OCI-LY3 (cell line): Measurements from ENCODE around the gene RCOR2.

Source experiments
- H2AFZ ChIP-seq: fragments of 200-600, 300-600 bp; shearing (Covaris generic); 2 replicates; pipeline ENCODE4 v1.6.0; 2014; ENCODE audit warnings: antibody characterized with exemption, low read depth, low read length
- H3K27ac ChIP-seq: fragments of 200-600, 300-600 bp; sonication (generic); 2 replicates; pipeline ENCODE4 v1.5.1; 2014; ENCODE audit warnings: mild to moderate bottlenecking, low read length, moderate library complexity, mixed read lengths
- H3K27me3 ChIP-seq: fragments of 200-600, 300-600 bp; sonication (generic); 2 replicates; pipeline ENCODE4 v1.6.1; 2014; ENCODE audit warnings: low read depth, low read length, mixed read lengths
- H3K36me3 ChIP-seq: fragments of 200-600, 300-600 bp; sonication (generic); replicated peaks from 2 replicates; pipeline ENCODE3; 2014; ENCODE audit warnings: low read depth, low read length, mixed read lengths
- H3K4me1 ChIP-seq: fragments of 300-600, 200-600 bp; sonication (generic); 2 replicates; pipeline ENCODE4 v1.6.1; 2014; ENCODE audit warnings: low read length, mixed read lengths
- H3K4me2 ChIP-seq: fragments of 200-600, 300-600 bp; sonication (generic); 2 replicates; pipeline ENCODE4 v1.6.1; 2014; ENCODE audit warnings: low read length, mixed read lengths
- H3K4me3 ChIP-seq: fragments of 300-600, 200-600 bp; sonication (generic); 2 replicates; pipeline ENCODE4 v1.5.1; 2014; ENCODE audit warnings: antibody characterized with exemption, mild to moderate bottlenecking, low read length, moderate library complexity
- H3K79me2 ChIP-seq: fragments of 300-600, 200-600 bp; shearing (Covaris generic); 2 replicates; pipeline ENCODE4 v1.6.1; 2014; ENCODE audit warnings: mild to moderate bottlenecking, low read length, mixed read lengths
- H3K9ac ChIP-seq: fragments of 300-600, 200-600 bp; shearing (Covaris generic); 2 replicates; pipeline ENCODE4 v1.6.0; 2014; ENCODE audit warnings: mild to moderate bottlenecking, low read length, moderate library complexity
- H3K9me3 ChIP-seq: fragments of 200-600, 300-600 bp; shearing (Covaris generic); 2 replicates; pipeline ENCODE4 v1.6.1; 2014; ENCODE audit warnings: low read length, mixed read lengths; ENCODE audit not compliant: insufficient read depth
- H4K20me1 ChIP-seq: fragments of 200-600, 300-600 bp; sonication (generic); 2 replicates; pipeline ENCODE4 v1.6.1; 2016; ENCODE audit warnings: low read length, mixed read lengths; ENCODE audit not compliant: insufficient read depth
- CTCF ChIP-seq: fragments of 200-600, 300-600 bp; sonication (generic); IDR thresholded peaks from 2 replicates; pipeline ENCODE4 v1.5.1; 2014; ENCODE audit warnings: antibody characterized with exemption, low read length, low read depth
- EZH2phosphoT487 ChIP-seq: fragments of 200-600 bp; shearing (Covaris generic); IDR thresholded peaks from 2 replicates; pipeline ENCODE4 v1.6.1; 2018; ENCODE audit warnings: antibody characterized with exemption, mixed run types, low read depth

The RCOR2 gene

DNA sequence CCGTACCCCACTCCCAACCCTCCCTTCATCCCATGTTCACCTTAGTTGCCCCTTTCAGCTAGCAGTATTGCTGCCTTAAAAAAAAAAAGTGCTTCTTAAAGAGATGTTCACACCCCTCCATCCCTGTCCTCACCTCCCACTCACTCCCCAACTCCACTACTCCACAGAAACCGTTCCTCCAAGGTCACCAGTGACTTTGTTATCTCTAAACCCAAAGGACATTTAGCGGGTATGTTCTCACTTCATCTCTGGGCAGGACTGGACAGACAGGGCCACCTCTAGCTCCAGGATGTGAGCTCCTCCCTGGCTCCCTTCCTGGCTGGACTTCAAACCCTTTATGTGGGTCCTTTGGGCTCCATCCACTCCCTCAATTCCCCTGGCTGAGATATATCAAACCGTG is 6.4 kb upstream of the RCOR2 start:
- Histone ChIP-seq H3K27me3 (peaks cover 44% of the 10 kb centered on the region), H3K4me2 (no peak overlapping the region), H3K79me2 (no peaks in the 10 kb centered on the region), H3K27ac (no peak overlapping the region), H3K36me3 (no peaks in the 10 kb centered on the region), H3K4me1 (peaks cover 30% of the 10 kb centered on the region), H3K9me3 (no peaks in the 10 kb centered on the region), H3K4me3 (no peak overlapping the region), H4K20me1 (no peaks in the 10 kb centered on the region), H2AFZ (no peak overlapping the region), H3K9ac (no peak overlapping the region)
- TF ChIP-seq EZH2phosphoT487 (no peak), CTCF (no peak)

GRCh38 chr11:63922673-63923192 is 5.8 kb upstream of the RCOR2 start:
- Histone ChIP-seq H3K79me2 (no peaks in the 10 kb centered on the region), H3K27ac (no peak overlapping the region), H3K4me3 (no peak overlapping the region), H3K4me2 (no peak overlapping the region), H3K9ac (no peak overlapping the region), H3K27me3 (peaks cover 39% of the 10 kb centered on the region), H3K4me1 (peaks cover 34% of the 10 kb centered on the region), H3K9me3 (no peaks in the 10 kb centered on the region), H2AFZ (no peak overlapping the region), H4K20me1 (no peaks in the 10 kb centered on the region), H3K36me3 (no peaks in the 10 kb centered on the region)
- TF ChIP-seq EZH2phosphoT487, result no peak
- no peak for TF ChIP-seq CTCF

DNA sequence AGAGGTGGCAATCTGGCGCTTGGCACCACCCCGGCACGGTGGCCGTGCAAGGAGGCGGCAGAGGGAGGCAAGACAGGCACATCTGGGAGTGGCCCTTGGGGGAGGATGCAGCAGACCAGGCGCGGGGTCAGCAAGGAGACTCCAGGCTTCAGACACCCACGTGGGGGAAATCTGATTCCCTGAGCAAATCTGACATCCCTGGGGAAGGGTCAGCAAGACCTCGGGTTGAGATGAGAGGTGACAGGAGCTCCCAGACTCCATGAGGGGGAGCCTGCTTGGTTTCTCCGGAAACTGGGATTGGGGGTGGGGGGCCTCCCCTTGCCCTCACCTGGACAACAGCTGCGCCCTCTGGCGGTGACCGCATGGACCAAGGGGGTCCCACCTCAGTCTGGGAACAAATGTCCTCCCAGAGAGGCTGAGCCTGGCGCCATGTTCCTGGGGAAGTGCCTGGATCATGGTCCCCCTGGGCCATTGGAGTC is 4.0 kb upstream of the RCOR2 start:
- H4K20me1 ChIP-seq, result no peaks in the 10 kb centered on the region
- peaks cover 29% of the 10 kb centered on the region for H3K27me3 ChIP-seq
- TF ChIP-seq CTCF (peak; percentile 94), EZH2phosphoT487 (no peak)
- peak overlapping the region; percentile 85; the same call in 1 of the 2 replicates for H3K9ac ChIP-seq
- H3K4me1 ChIP-seq, result peaks cover 34% of the 10 kb centered on the region
- H3K4me3 ChIP-seq, result peak overlapping the region; percentile 89
- no peak overlapping the region for H3K27ac ChIP-seq
- H3K36me3 ChIP-seq, result no peaks in the 10 kb centered on the region
- H3K4me2 ChIP-seq, result peak overlapping the region; percentile 100
- H3K79me2 ChIP-seq, result no peaks in the 10 kb centered on the region
- no peaks in the 10 kb centered on the region for H3K9me3 ChIP-seq
- H2AFZ ChIP-seq, result no peak overlapping the region; the same call in 1 of the 2 replicates

DNA sequence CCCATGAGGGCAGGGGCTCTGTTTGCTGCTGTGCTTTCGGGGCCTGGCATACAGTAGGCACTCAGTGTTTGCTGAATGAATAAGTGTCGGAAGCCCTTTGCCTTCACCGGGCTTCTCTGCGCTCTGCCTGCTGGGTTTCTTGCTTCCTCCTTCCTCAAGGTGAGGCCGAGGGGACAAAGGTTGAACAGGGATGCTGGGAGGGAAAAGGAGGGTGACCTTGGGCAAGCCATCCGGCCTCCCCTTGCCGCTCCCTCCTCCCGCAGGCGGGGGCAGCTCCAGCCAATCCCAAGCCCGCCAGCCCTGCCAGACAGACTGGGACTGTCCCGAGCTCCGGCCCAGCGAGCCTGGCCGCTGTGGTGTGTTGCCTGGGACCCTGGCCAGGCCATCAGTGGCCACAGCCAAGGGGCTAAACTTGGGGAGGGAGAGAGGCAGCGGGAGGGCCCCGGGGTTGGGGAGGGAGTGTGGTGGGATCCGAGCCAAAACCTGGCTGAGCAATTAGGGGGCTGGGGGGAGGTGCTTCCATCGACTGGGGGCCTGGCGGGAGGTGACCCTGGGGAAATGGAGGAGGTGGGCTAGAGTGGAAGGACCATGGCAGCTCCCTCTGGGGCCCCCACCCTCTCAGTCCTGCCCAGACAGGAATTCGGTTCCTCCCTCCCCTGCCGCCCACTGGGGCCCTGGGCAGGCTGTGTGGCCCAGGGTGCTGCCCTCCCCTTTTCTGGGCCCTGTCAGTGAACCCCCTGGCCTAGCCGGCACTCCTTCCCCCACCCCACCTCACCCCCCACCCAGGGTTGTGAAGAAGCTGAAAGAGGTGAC is 3.4 kb upstream of the RCOR2 start:
- Histone ChIP-seq H2AFZ (peak overlapping the region; percentile 85; the same call in 1 of the 2 replicates), H3K9ac (peak overlapping the region; percentile 85)
- TF ChIP-seq EZH2phosphoT487, result no peak
- no peak for TF ChIP-seq CTCF

More for the DNA sequence above, 3.4 kb upstream of the RCOR2 start:
- Histone ChIP-seq H4K20me1 (no peaks in the 10 kb centered on the region), H3K79me2 (no peaks in the 10 kb centered on the region), H3K4me3 (peak overlapping the region; percentile 89), H3K36me3 (no peaks in the 10 kb centered on the region), H3K27ac (peak overlapping the region; percentile 45), H3K4me1 (peaks cover 34% of the 10 kb centered on the region), H3K27me3 (peaks cover 29% of the 10 kb centered on the region), H3K4me2 (peak overlapping the region; percentile 100), H3K9me3 (no peaks in the 10 kb centered on the region)
